K562 (cell line): ENCODE data around the gene C4orf50. TPM values are rescaled to one million over a fixed set of nuclear protein-coding genes. Genes with fewer than 3 reads are reported as not detected.

Experiments used
- ATAC-seq: fragments of 200-7000 bp; cut with Tn5 transposase; 3 replicates; pipeline ENCODE4 v1.9.1; 2020; ENCODE audit warnings: moderate library complexity
- BruUV-seq: library from RNA; stranded (reverse); fragments of 400-500 nt; replicated peaks from 2 replicates; lab custom pipeline; 2021; lab: Mats Ljungman, UMichigan
- CTCF ChIA-PET: fragments of 300-600 bp; formaldehyde crosslinking; extraction: SDS; loops from one replicate; lab custom pipeline; 2021; ENCODE audit warnings: low intra/inter-chr PET ratio; lab: Yijun Ruan, JAX
- POLR2A ChIA-PET: fragments of 300-600, 350-650 bp; sonication (Branson Sonifier 250); formaldehyde crosslinking; extraction: SDS; loops from one replicate; lab custom pipeline; 2021; ENCODE audit warnings: antibody characterized with exemption, inconsistent platforms; lab: Yijun Ruan, JAX
- DNase-seq, 4 experiments: peaks; one replicate each; pipeline versions ENCODE4 v3.0.0 to v3.0.0-alpha.2; 2011 to 2018; ENCODE audit warnings: low spot score in 3 of 4, mixed read lengths in 3 of 4; ENCODE audit errors: extremely low read depth in 1 of 4
- FAIRE-seq: peaks from 2 replicates; lab custom pipeline; 2011; peaks lifted over from hg19 to GRCh38; lab: Jason Lieb, UNC
- H2AFZ ChIP-seq: 2 replicates; pipeline ENCODE4 v1.6.0; 2011; ENCODE audit warnings: low read depth, low read length, control low read depth, inconsistent platforms
- H3K27ac ChIP-seq: fragments of 200-600 bp; 3 replicates; pipeline ENCODE4 v1.8.0; 2011; ENCODE audit warnings: low read depth, mild to moderate bottlenecking, control low read depth, inconsistent platforms, low read length, moderate library complexity, mixed read lengths; ENCODE audit errors: extremely low read depth
- H3K27me3 ChIP-seq, 2 experiments: fragments of 300-600 bp in 1 of 2; 2 replicates in 1 of 2; 3 replicates in 1 of 2; pipeline versions ENCODE4 v1.6.0 to v1.8.0; 2011; ENCODE audit warnings: inconsistent platforms in 2 of 2, low read length in 2 of 2, mild to moderate bottlenecking in 1 of 2, mixed read lengths in 1 of 2, moderate library complexity in 1 of 2; ENCODE audit not compliant: control insufficient read depth in 2 of 2, insufficient read depth in 2 of 2
- H3K36me3 ChIP-seq: fragments of 300-600 bp; 3 replicates; pipeline ENCODE4 v1.8.0; 2011; ENCODE audit warnings: mild to moderate bottlenecking, low read length, inconsistent platforms; ENCODE audit not compliant: control insufficient read depth, insufficient read depth
- H3K4me1 ChIP-seq, 2 experiments: fragments of 200-600 bp in 1 of 2; replicated peaks in 1 of 2; 2 replicates in 1 of 2; 3 replicates in 1 of 2; pipeline versions ENCODE4 v1.5.1 to v1.8.0; 2011; ENCODE audit warnings: inconsistent platforms in 2 of 2, low read length in 2 of 2, mild to moderate bottlenecking in 1 of 2, mixed read lengths in 1 of 2, moderate library complexity in 1 of 2; ENCODE audit not compliant: control insufficient read depth in 2 of 2, insufficient read depth in 2 of 2
- H3K4me2 ChIP-seq: 2 replicates; pipeline ENCODE4 v1.6.1; 2011; ENCODE audit warnings: low read length, control low read depth, inconsistent platforms, mixed read lengths; ENCODE audit not compliant: insufficient read depth
- H3K4me3 ChIP-seq: fragments of 200-600 bp; sonication (generic), shearing (Covaris generic); 2 replicates; pipeline ENCODE4 v1.5.1; 2016; ENCODE audit warnings: control low read depth, inconsistent platforms
- H3K79me2 ChIP-seq: fragments of 200-600 bp; 3 replicates; pipeline ENCODE4 v1.8.0; 2011; ENCODE audit warnings: low read length, inconsistent platforms; ENCODE audit not compliant: control insufficient read depth, insufficient read depth
- H3K9ac ChIP-seq, 2 experiments: 2 replicates each; pipeline versions ENCODE4 v1.6.0 to v1.6.1; 2011; ENCODE audit warnings: low read depth in 2 of 2, low read length in 2 of 2, control low read depth in 1 of 2, inconsistent platforms in 1 of 2, mild to moderate bottlenecking in 1 of 2, mixed read lengths in 1 of 2; ENCODE audit not compliant: insufficient read depth in 1 of 2
- H3K9me1 ChIP-seq: one replicate; pipeline ENCODE4 v1.6.0; 2011; ENCODE audit warnings: inconsistent platforms, mild to moderate bottlenecking, low read length, moderate library complexity; ENCODE audit not compliant: control insufficient read depth, insufficient read depth
- H3K9me3 ChIP-seq: replicated peaks from 2 replicates; pipeline ENCODE4 v1.5.1; 2011; ENCODE audit warnings: low read depth, low read length, inconsistent platforms; ENCODE audit not compliant: control insufficient read depth, insufficient read depth
- H4K20me1 ChIP-seq: replicated peaks from 2 replicates; pipeline ENCODE4 v1.6.1; 2011; ENCODE audit warnings: low read length, inconsistent platforms, mixed read lengths; ENCODE audit not compliant: control insufficient read depth, insufficient read depth
- CREBBP ChIP-seq: IDR thresholded peaks from one replicate; pipeline ENCODE4 v1.6.1; 2012; ENCODE audit warnings: low read depth, mild to moderate bottlenecking, control low read depth, inconsistent platforms, low read length
- FOXM1 ChIP-seq, 2 experiments: fragments of 450-650 bp in 1 of 2; sonication (generic) in 1 of 2; formaldehyde crosslinking in 1 of 2; IDR thresholded peaks; 2 replicates each; pipeline versions ENCODE4 v1.6.1 to v1.9.0; 2017 to 2022; ENCODE audit warnings: low read depth in 2 of 2, mild to moderate bottlenecking in 2 of 2, missing genetic modification reagents in 1 of 2, moderate library complexity in 1 of 2
- JUN ChIP-seq, 2 experiments: sonication (generic) in 1 of 2; formaldehyde crosslinking in 1 of 2; IDR thresholded peaks; 2 replicates each; pipeline versions ENCODE4 v1.6.1 to v1.8.0; 2012 to 2022; ENCODE audit warnings: borderline replicate concordance in 2 of 2, mild to moderate bottlenecking in 2 of 2, improper control_type of control experiment in 1 of 2, low read depth in 1 of 2, low read length in 1 of 2, missing genetic modification reagents in 1 of 2
- LARP7 ChIP-seq: fragments of 450-650 bp; IDR thresholded peaks from 2 replicates; pipeline ENCODE4 v1.6.1; 2016
- RBFOX2 ChIP-seq: fragments of 200-400 bp; formaldehyde crosslinking; IDR thresholded peaks from 2 replicates; pipeline ENCODE4 v1.6.1; 2017; ENCODE audit warnings: low read depth, mild to moderate bottlenecking, low read length, moderate library complexity
- SMAD2 ChIP-seq: fragments of 150-350 bp; IDR thresholded peaks from 2 replicates; pipeline ENCODE4 v1.6.1; 2014; ENCODE audit warnings: low read depth, mild to moderate bottlenecking, low read length
- SNIP1 ChIP-seq: fragments of 450-650 bp; IDR thresholded peaks from 2 replicates; pipeline ENCODE4 v1.7.1; 2017; ENCODE audit warnings: low read depth, mild to moderate bottlenecking
- STAT5B ChIP-seq: fragments of 250-450 bp; sonication (Bioruptor Pico); IDR thresholded peaks from 2 replicates; pipeline ENCODE4 v1.8.0; 2021; ENCODE audit warnings: mild to moderate bottlenecking, inconsistent platforms
- ZNF445 ChIP-seq: fragments of 250-450 bp; sonication (Bioruptor Pico); IDR thresholded peaks from 2 replicates; pipeline ENCODE4 v1.4.0; 2020; ENCODE audit warnings: low read depth, mild to moderate bottlenecking, moderate library complexity
- ZNF561 ChIP-seq: fragments of 450-650 bp; formaldehyde crosslinking; conservative IDR thresholded peaks from 2 replicates; pipeline ENCODE4 v1.4.0; 2020; ENCODE audit warnings: mild to moderate bottlenecking, moderate library complexity
- WGBS: fragments of 100-300 bp; shearing (Covaris generic); methylation state at CpG from one replicate; pipeline ENCODE4 v1.1.6; 2016; ENCODE audit warnings: low coverage, mixed read lengths; ENCODE audit not compliant: insufficient coverage; ENCODE audit errors: missing lambda C conversion rate; 5-methylcytosine and 5-hydroxymethylcytosine counted together
- in situ Hi-C: fragments of 300-500 bp; cut with MboI; formaldehyde crosslinking; loops from 4 replicates; pipeline ENCODE4 v1.15.0; 2018; ENCODE audit warnings: inconsistent platforms, mixed read lengths
- intact Hi-C: fragments of 100-400 bp; cut with micrococcal nuclease; formaldehyde crosslinking; loops from 2 replicates; pipeline ENCODE4 v1.14.2; 2022
- polyA plus RNA-seq, 8 experiments: library from polyadenylated mRNA; depleted of rRNA in 4 of 8; stranded (reverse) in 5 of 8; unstranded in 3 of 8; fragments of >200 nt; fragmentation: Nextera tagmentation in 2 of 8; fragmentation: Illumina TruSeq in 1 of 8; extraction: Ambion mirVana in 2 of 8; extraction: Trizol in 1 of 8; gene quantifications; 2 replicates each; pipeline versions ENCODE4 v1.2.1 to v1.2.3, GENCODE V29; 2011 to 2014; ENCODE audit warnings: inconsistent platforms in 1 of 8, missing spikeins in 1 of 8
- total RNA-seq, 7 experiments: library from RNA; depleted of rRNA in 6 of 7; stranded (reverse); fragments of >200 nt in 6 of 7; fragmentation: Illumina TruSeq in 2 of 7; extraction: Trizol in 2 of 7; gene quantifications; 2 replicates each; pipeline versions ENCODE4 v1.2.1 to v1.2.3, GENCODE V29; 2011 to 2021; ENCODE audit warnings: low replicate concordance in 1 of 7
- TF ChIP-seq, protein P1 (sequence below): fragments of 250-450 bp; sonication (Bioruptor Pico); IDR thresholded peaks from 2 replicates; pipeline ENCODE4 v1.8.0; 2022; ENCODE audit warnings: moderate library complexity, mild to moderate bottlenecking, inconsistent platforms

The C4orf50 gene
- total and polyA plus RNA-seq, 9 of the 15 experiments (the other 6 are each of a cell fraction or from before 2014, with no cell fraction given) = not detected

DNA sequence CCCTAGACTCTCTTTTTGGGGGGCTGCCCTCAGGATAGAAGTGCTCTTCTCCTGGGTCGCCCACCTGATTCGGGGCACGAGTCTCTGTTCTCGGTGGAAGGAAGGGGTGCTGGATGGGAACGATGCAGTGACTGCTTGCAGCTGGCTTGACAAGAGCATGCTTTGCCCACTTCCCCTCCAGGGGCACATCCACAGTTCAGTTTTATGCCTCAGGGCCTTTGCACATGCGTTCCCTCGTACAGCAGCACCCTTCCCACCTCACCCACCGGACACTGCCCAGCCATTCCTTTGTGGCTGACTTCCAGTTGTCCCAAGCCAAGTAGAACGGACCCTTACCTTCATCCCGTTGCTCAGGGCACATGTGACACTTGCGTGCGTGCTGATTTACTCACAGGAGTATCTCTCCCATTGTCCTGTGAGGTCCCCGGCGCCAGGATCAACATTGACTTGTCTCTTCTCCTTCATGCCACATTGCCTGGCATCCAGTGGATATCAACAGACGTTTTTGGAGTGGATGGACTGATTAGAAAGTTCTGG lies 60.0 kb downstream of the C4orf50 start:
- under 1% methylated on average over 15 of the region's 15 CpGs for WGBS
- CTCF ChIA-PET = no interaction called here

More for the DNA sequence above, 60.0 kb downstream of the C4orf50 start:
- in situ Hi-C loops (no loop called here), intact Hi-C loops (no loop called here)
- H3K36me3 ChIP-seq = no peaks in the 10 kb centered on the region
- peaks cover 0 to 3% of the 10 kb centered on the region in 2 experiments; a peak in 1 of 5 replicates for H3K4me1 ChIP-seq
- FAIRE-seq = no peak
- no TSS peak for BruUV-seq
- POLR2A ChIA-PET = no interaction called here
- ATAC-seq = no peak
- H3K27ac ChIP-seq = no peak overlapping the region
- no peak for DNase-seq
- H3K4me2 ChIP-seq = no peak overlapping the region
- H3K79me2 ChIP-seq = no peaks in the 10 kb centered on the region
- peaks cover 0 to 48% of the 10 kb centered on the region in 2 experiments; a peak in 4 of 5 replicates for H3K27me3 ChIP-seq
- no peaks in the 10 kb centered on the region for H3K9me1 ChIP-seq
- no peak overlapping the region for H2AFZ ChIP-seq
- no peak for TF ChIP-seq FOXM1 (IDR thresholded peaks at IDR 0.05; ENCODE audit: low read depth)
- no peak for TF ChIP-seq FOXM1 (CRISPR knock-in tag; IDR thresholded peaks at IDR 0.05; ENCODE audit: low read depth)
- no peak for TF ChIP-seq ZNF561
- TF ChIP-seq SMAD2 = no peak
- TF ChIP-seq JUN (IDR thresholded peaks at IDR 0.05; ENCODE audit: borderline replicate concordance, low read depth, low read length) = no peak
- TF ChIP-seq JUN (CRISPR knock-in tag; IDR thresholded peaks at IDR 0.05; ENCODE audit: borderline replicate concordance) = no peak
- TF ChIP-seq STAT5B (CRISPR knock-in tag) = no peak
- TF ChIP-seq SNIP1 = no peak
- TF ChIP-seq CREBBP = no peak
- TF ChIP-seq LARP7 = no peak
- TF ChIP-seq, protein P1, sequence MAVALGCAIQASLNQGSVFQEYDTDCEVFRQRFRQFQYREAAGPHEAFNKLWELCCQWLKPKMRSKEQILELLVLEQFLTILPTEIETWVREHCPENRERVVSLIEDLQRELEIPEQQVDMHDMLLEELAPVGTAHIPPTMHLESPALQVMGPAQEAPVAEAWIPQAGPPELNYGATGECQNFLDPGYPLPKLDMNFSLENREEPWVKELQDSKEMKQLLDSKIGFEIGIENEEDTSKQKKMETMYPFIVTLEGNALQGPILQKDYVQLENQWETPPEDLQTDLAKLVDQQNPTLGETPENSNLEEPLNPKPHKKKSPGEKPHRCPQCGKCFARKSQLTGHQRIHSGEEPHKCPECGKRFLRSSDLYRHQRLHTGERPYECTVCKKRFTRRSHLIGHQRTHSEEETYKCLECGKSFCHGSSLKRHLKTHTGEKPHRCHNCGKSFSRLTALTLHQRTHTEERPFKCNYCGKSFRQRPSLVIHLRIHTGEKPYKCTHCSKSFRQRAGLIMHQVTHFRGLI (CRISPR knock-in tag) = no peak
- TF ChIP-seq ZNF445 = no peak
- TF ChIP-seq RBFOX2 = no peak
- no peaks in the 10 kb centered on the region for H3K9me3 ChIP-seq
- no peak overlapping the region for H3K9ac ChIP-seq
- no peak overlapping the region for H3K4me3 ChIP-seq
- H4K20me1 ChIP-seq = 0 out of 2 replicates have a peak, but pooled peaks cover 2% of the 10 kb centered on the region
